Liver (tissue), 9 donors: ENCODE results near the gene ATP10A. TPM values are rescaled to one million over a fixed set of nuclear protein-coding genes. Genes with fewer than 3 reads are reported as not detected.

Experiments used
- DNase-seq: peaks from one replicate; pipeline ENCODE4 v3.0.0-alpha.2; 2017; ENCODE audit warnings: low spot score
- H3K27ac ChIP-seq, 2 donors: one replicate each; pipeline ENCODE4 v1.7.0; 2013; ENCODE audit warnings: inconsistent platforms in 2 of 2, low read length in 2 of 2, control low read depth in 1 of 2, low read depth in 1 of 2, mild to moderate bottlenecking in 1 of 2
- H3K27me3 ChIP-seq, 4 donors: one replicate each; pipeline versions ENCODE4 v1.6.1 to v1.7.0; 2013; ENCODE audit warnings: low read length in 3 of 4, inconsistent platforms in 1 of 4, mild to moderate bottlenecking in 1 of 4, moderate library complexity in 1 of 4; ENCODE audit not compliant: control insufficient read depth in 4 of 4, insufficient read depth in 4 of 4
- H3K36me3 ChIP-seq, 4 donors: one replicate each; pipeline versions ENCODE4 v1.6.1 to v1.7.0; 2013; ENCODE audit warnings: low read length in 3 of 4, mild to moderate bottlenecking in 3 of 4, low read depth in 1 of 4, moderate library complexity in 1 of 4; ENCODE audit not compliant: control insufficient read depth in 4 of 4, insufficient read depth in 3 of 4
- H3K4me1 ChIP-seq, 4 donors: one replicate each; pipeline versions ENCODE4 v1.6.1 to v1.7.0; 2013; ENCODE audit warnings: low read length in 3 of 4, mild to moderate bottlenecking in 3 of 4, moderate library complexity in 1 of 4; ENCODE audit not compliant: control insufficient read depth in 4 of 4, insufficient read depth in 4 of 4
- H3K4me3 ChIP-seq, 3 donors: one replicate each; pipeline versions ENCODE4 v1.6.1 to v1.7.0; 2013; ENCODE audit warnings: low read length in 3 of 3, control low read depth in 1 of 3, low read depth in 1 of 3, mild to moderate bottlenecking in 1 of 3
- H3K9ac ChIP-seq, 2 donors: one replicate each; pipeline ENCODE4 v1.7.0; 2013; ENCODE audit warnings: low read length in 2 of 2, mild to moderate bottlenecking in 2 of 2, moderate library complexity in 2 of 2, control low read depth in 1 of 2, low read depth in 1 of 2
- H3K9me3 ChIP-seq, 4 donors: one replicate each; pipeline versions ENCODE4 v1.6.1 to v1.7.0; 2013; ENCODE audit warnings: low read length in 3 of 4; ENCODE audit not compliant: control insufficient read depth in 4 of 4
- CTCF ChIP-seq: fragments of 150-350 bp; IDR thresholded peaks from 2 replicates; pipeline ENCODE4 v1.5.1; 2017; ENCODE audit warnings: improper control_type of control experiment, low read depth, low read length; ENCODE audit not compliant: missing input control
- EGR1 ChIP-seq, 2 donors: IDR thresholded peaks; 2 replicates each; pipeline ENCODE4 v1.6.1; 2016 to 2018; ENCODE audit warnings: antibody characterized with exemption in 2 of 2, low read depth in 2 of 2
- FOXA1 ChIP-seq: IDR thresholded peaks from 2 replicates; pipeline ENCODE4 v1.6.1; 2016; ENCODE audit warnings: antibody characterized with exemption
- FOXA2 ChIP-seq: IDR thresholded peaks from 2 replicates; pipeline ENCODE4 v1.6.1; 2016; ENCODE audit warnings: antibody characterized with exemption
- GABPA ChIP-seq, 2 donors: IDR thresholded peaks in 1 of 2; conservative IDR thresholded peaks in 1 of 2; 2 replicates each; pipeline ENCODE4 v1.6.1; 2016; ENCODE audit warnings: antibody characterized with exemption in 2 of 2, mild to moderate bottlenecking in 1 of 2, moderate library complexity in 1 of 2
- HNF4G ChIP-seq: IDR thresholded peaks from 2 replicates; pipeline ENCODE4 v1.6.1; 2016; ENCODE audit warnings: antibody characterized with exemption
- JUND ChIP-seq, 2 donors: IDR thresholded peaks; 2 replicates each; pipeline ENCODE4 v1.6.1; 2016; ENCODE audit warnings: antibody characterized with exemption in 2 of 2
- NR2F2 ChIP-seq: IDR thresholded peaks from 2 replicates; pipeline ENCODE4 v1.6.1; 2016; ENCODE audit warnings: antibody characterized with exemption
- REST ChIP-seq: IDR thresholded peaks from 2 replicates; pipeline ENCODE4 v1.6.1; 2016; ENCODE audit warnings: antibody characterized with exemption, mild to moderate bottlenecking
- RXRA ChIP-seq, 2 donors: IDR thresholded peaks; 2 replicates each; pipeline ENCODE4 v1.6.1; 2017 to 2018; ENCODE audit warnings: antibody characterized with exemption in 2 of 2, mild to moderate bottlenecking in 1 of 2
- SP1 ChIP-seq: IDR thresholded peaks from 2 replicates; pipeline ENCODE4 v1.6.1; 2018; ENCODE audit warnings: antibody characterized with exemption, mild to moderate bottlenecking
- TAF1 ChIP-seq: conservative IDR thresholded peaks from 2 replicates; pipeline ENCODE4 v1.6.1; 2016; ENCODE audit warnings: antibody characterized with exemption, mild to moderate bottlenecking
- YY1 ChIP-seq: IDR thresholded peaks from 2 replicates; pipeline ENCODE4 v1.6.1; 2016; ENCODE audit warnings: antibody characterized with exemption, mild to moderate bottlenecking
- ZBTB33 ChIP-seq: IDR thresholded peaks from 2 replicates; pipeline ENCODE4 v1.6.1; 2016; ENCODE audit warnings: antibody characterized with exemption
- WGBS: extraction: QIAGEN DNeasy Blood & Tissue Kit; methylation state at CpG from one replicate; pipeline ENCODE4 v1.1.7; 2013; 5-methylcytosine and 5-hydroxymethylcytosine counted together
- polyA plus RNA-seq, 2 donors: library from polyadenylated mRNA; stranded (reverse) in 1 of 2; unstranded in 1 of 2; fragments of 200-250 nt in 1 of 2; fragments of >200 nt in 1 of 2; fragmentation: Nextera tagmentation in 1 of 2; extraction: Ambion mirVana in 1 of 2; gene quantifications; one replicate each; pipeline versions ENCODE4 v1.2.1 to v1.2.3, GENCODE V29; 2013 to 2015
- total RNA-seq, 2 donors: library from RNA; depleted of rRNA; stranded (reverse); fragments of >200 nt; gene quantifications; one replicate each; pipeline ENCODE4 v1.2.3, GENCODE V29; 2014
- TF ChIP-seq, protein P1 (sequence below): IDR thresholded peaks from 2 replicates; pipeline ENCODE4 v1.6.1; 2016; ENCODE audit warnings: antibody characterized with exemption
- TF ChIP-seq, protein P2 (sequence below): IDR thresholded peaks from 2 replicates; pipeline ENCODE4 v1.6.1; 2016; ENCODE audit warnings: antibody characterized with exemption
- donor health status: healthy.
- donor health status: healthy.
- donor health status: healthy.
- donor health status: healthy.
- donor health status: healthy.

Gene ATP10A
- total and polyA plus RNA-seq, 4 donors: 0.22 to 1.8 (median 0.39) TPM

DNA sequence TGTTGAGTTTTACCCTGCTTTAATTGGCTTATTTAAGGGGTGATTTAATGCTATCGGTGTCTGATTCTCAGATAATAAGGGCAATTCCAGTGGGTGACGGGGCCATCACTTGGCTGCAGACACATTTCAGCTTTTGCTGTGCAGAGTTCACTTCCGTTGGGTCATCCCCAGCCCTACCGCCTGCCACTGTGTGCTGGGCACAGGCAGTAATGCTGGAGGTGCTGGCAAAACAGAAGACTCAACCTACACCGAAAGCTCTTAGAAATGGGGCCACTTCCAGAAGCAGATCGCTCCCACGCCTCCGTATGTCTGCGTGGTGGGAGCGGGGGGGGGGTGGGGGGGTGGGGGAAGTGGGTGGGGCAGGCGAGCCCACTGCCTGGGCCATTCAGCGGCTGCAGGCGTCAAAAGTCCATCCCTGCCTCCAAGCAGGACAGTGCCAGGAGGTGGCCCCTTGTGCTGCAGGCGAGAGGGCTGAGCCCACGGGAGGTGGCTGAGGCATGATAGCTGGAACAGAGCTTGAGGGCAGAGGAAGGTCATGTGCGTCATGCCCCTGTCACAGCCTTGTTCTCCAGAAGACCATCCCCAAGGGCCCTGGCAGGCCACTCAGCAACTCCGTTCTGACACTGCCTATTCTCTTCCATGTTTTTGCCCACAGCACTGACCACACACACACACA is 128.3 kb downstream of the ATP10A start:
- no peak overlapping the region for H3K4me3 ChIP-seq
- WGBS: 87% methylated on average over 17 of the region's 17 CpGs
- DNase-seq: no peak
- H3K4me1 ChIP-seq: peaks cover 0 to 2% (median 0%) of the 10 kb centered on the region in 4 donors
- no peak overlapping the region for H3K27ac ChIP-seq
- H3K9ac ChIP-seq: no peak overlapping the region
- no peak for TF ChIP-seq NR2F2
- TF ChIP-seq, protein P1, sequence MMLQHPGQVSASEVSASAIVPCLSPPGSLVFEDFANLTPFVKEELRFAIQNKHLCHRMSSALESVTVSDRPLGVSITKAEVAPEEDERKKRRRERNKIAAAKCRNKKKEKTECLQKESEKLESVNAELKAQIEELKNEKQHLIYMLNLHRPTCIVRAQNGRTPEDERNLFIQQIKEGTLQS: no peak
- TF ChIP-seq GABPA (IDR thresholded peaks at IDR 0.05 in 1 of 2, conservative IDR thresholded peaks at IDR 0.05 in 1 of 2): no peak
- TF ChIP-seq, protein P2, sequence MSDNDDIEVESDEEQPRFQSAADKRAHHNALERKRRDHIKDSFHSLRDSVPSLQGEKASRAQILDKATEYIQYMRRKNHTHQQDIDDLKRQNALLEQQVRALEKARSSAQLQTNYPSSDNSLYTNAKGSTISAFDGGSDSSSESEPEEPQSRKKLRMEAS: no peak
- no peak for TF ChIP-seq FOXA2
- TF ChIP-seq FOXA1: no peak
- no peak for TF ChIP-seq SP1
- no peak for TF ChIP-seq RXRA (IDR thresholded peaks at IDR 0.05)
- TF ChIP-seq EGR1 (IDR thresholded peaks at IDR 0.05; ENCODE audit: low read depth in 2 of 2): no peak
- no peak for TF ChIP-seq ZBTB33
- no peaks in the 10 kb centered on the region for H3K36me3 ChIP-seq
- H3K9me3 ChIP-seq: no peaks in the 10 kb centered on the region
- H3K27me3 ChIP-seq: no peaks in the 10 kb centered on the region

GRCh38 chr15:25733856-25734679 is 129.1 kb downstream of the ATP10A start:
- peaks cover 0 to 2% (median 0%) of the 10 kb centered on the region in 4 donors for H3K4me1 ChIP-seq
- TF ChIP-seq, protein P2: no peak
- TF ChIP-seq RXRA (IDR thresholded peaks at IDR 0.05) (no peak), FOXA2 (no peak), NR2F2 (no peak), REST (no peak), CTCF (no peak), TAF1 (no peak), JUND (IDR thresholded peaks at IDR 0.05) (no peak), GABPA (IDR thresholded peaks at IDR 0.05 in 1 of 2, conservative IDR thresholded peaks at IDR 0.05 in 1 of 2) (no peak), HNF4G (no peak), ZBTB33 (no peak), EGR1 (IDR thresholded peaks at IDR 0.05; ENCODE audit: low read depth in 2 of 2) (no peak), SP1 (no peak), YY1 (no peak)
- TF ChIP-seq, protein P1: no peak
- no peak overlapping the region for H3K9ac ChIP-seq
- no peaks in the 10 kb centered on the region for H3K27me3 ChIP-seq
- no peaks in the 10 kb centered on the region for H3K36me3 ChIP-seq
- no peaks in the 10 kb centered on the region for H3K9me3 ChIP-seq
- WGBS: 74% methylated on average over 22 of the region's 22 CpGs
- H3K4me3 ChIP-seq: no peak overlapping the region
- no peak for DNase-seq
- H3K27ac ChIP-seq: no peak overlapping the region
